Hepatocyte (in vitro differentiated cells): ENCODE data around the gene SLPI. TPM values are rescaled to one million over a fixed set of nuclear protein-coding genes. Genes with fewer than 3 reads are reported as not detected.

Experiments used
- DNase-seq: peaks from one replicate; pipeline ENCODE4 v3.0.0-alpha.2; 2016; ENCODE audit warnings: low spot score
- H2AFZ ChIP-seq: fragments of 200-600 bp; sonication (generic); 2 replicates; pipeline ENCODE4 v1.6.0; 2016; ENCODE audit warnings: antibody characterized with exemption, mild to moderate bottlenecking
- H3K27ac ChIP-seq: fragments of 200-600 bp; sonication (generic); 2 replicates; pipeline ENCODE4 v1.5.1; 2016; ENCODE audit warnings: mild to moderate bottlenecking
- H3K27me3 ChIP-seq: fragments of 200-600 bp; sonication (generic); 2 replicates; pipeline ENCODE4 v1.6.1; 2016
- H3K36me3 ChIP-seq: fragments of 200-600 bp; sonication (generic); replicated peaks from 2 replicates; pipeline ENCODE4 v1.5.1; 2016; ENCODE audit warnings: low read depth; ENCODE audit not compliant: insufficient read depth
- H3K4me1 ChIP-seq: fragments of 200-600 bp; sonication (generic); 2 replicates; pipeline ENCODE4 v1.5.1; 2016; ENCODE audit warnings: mild to moderate bottlenecking, moderate library complexity; ENCODE audit not compliant: insufficient read depth
- H3K4me2 ChIP-seq: fragments of 200-600 bp; sonication (generic); 2 replicates; pipeline ENCODE4 v1.6.0; 2016
- H3K4me3 ChIP-seq: fragments of 200-600 bp; sonication (generic); 2 replicates; pipeline ENCODE4 v1.5.1; 2016; ENCODE audit warnings: mild to moderate bottlenecking
- H3K79me2 ChIP-seq: fragments of 200-600 bp; sonication (generic); 2 replicates; pipeline ENCODE4 v1.6.0; 2017; ENCODE audit warnings: mild to moderate bottlenecking
- H3K9me2 ChIP-seq: fragments of 200-600 bp; sonication (generic); replicated peaks from 2 replicates; pipeline ENCODE4 v1.6.0; 2017; ENCODE audit warnings: mild to moderate bottlenecking; ENCODE audit not compliant: insufficient read depth
- H3K9me3 ChIP-seq: fragments of 200-600 bp; sonication (generic); 2 replicates; pipeline ENCODE4 v1.5.1; 2016; ENCODE audit warnings: low read depth, mild to moderate bottlenecking
- H4K20me1 ChIP-seq: fragments of 200-600 bp; sonication (generic); 2 replicates; pipeline ENCODE4 v1.6.0; 2016; ENCODE audit warnings: mild to moderate bottlenecking; ENCODE audit not compliant: insufficient read depth, poor library complexity, severe bottlenecking
- CTCF ChIP-seq: fragments of 200-600 bp; sonication (generic); IDR thresholded peaks from 2 replicates; pipeline ENCODE4 v1.5.1; 2016; ENCODE audit warnings: antibody characterized with exemption, mild to moderate bottlenecking; ENCODE audit not compliant: poor library complexity
- EZH2 ChIP-seq: fragments of 200-600 bp; sonication (generic); IDR thresholded peaks from 2 replicates; pipeline ENCODE4 v1.6.1; 2016; ENCODE audit warnings: antibody characterized with exemption, mild to moderate bottlenecking, borderline replicate concordance
- EZH2phosphoT487 ChIP-seq: fragments of 200-600 bp; sonication (generic); IDR thresholded peaks from one replicate; pipeline ENCODE4 v1.6.1; 2018; ENCODE audit warnings: antibody characterized with exemption, mild to moderate bottlenecking, low read depth, moderate library complexity; ENCODE audit not compliant: unreplicated experiment, severe bottlenecking
- WGBS: methylation state at CpG from one replicate; pipeline ENCODE4 v1.1.6; 2016; ENCODE audit warnings: low lambda C conversion rate; ENCODE audit errors: missing lambda C conversion rate; 5-methylcytosine and 5-hydroxymethylcytosine counted together
- polyA plus RNA-seq: library from polyadenylated mRNA; unstranded; fragments of >200 nt; fragmentation: Nextera tagmentation; extraction: Ambion mirVana; gene quantifications from 2 replicates; pipeline ENCODE4 v1.2.1, GENCODE V29; 2016
- total RNA-seq: library from RNA; depleted of rRNA; stranded (reverse); fragments of >200 nt; gene quantifications from 2 replicates; pipeline ENCODE4 v1.2.3, GENCODE V29; 2014

Gene SLPI
- total and polyA plus RNA-seq, 2 experiments from 2014 or later, result 1,330 to 10,154 TPM

GRCh38 chr20:45294659-45295058 lies 40.3 kb upstream of the SLPI start:
- H3K36me3 ChIP-seq, result no peaks in the 10 kb centered on the region
- no peaks in the 10 kb centered on the region for H3K4me1 ChIP-seq
- H3K27me3 ChIP-seq, result peaks cover 14% of the 10 kb centered on the region
- H4K20me1 ChIP-seq, result no peaks in the 10 kb centered on the region
- no peak overlapping the region for H3K4me2 ChIP-seq
- H2AFZ ChIP-seq, result no peak overlapping the region
- no peaks in the 10 kb centered on the region for H3K9me3 ChIP-seq
- H3K9me2 ChIP-seq, result no peaks in the 10 kb centered on the region
- no peak overlapping the region for H3K4me3 ChIP-seq
- WGBS, result 92% methylated on average over 1 of the region's 1 CpG
- H3K79me2 ChIP-seq, result no peaks in the 10 kb centered on the region
- TF ChIP-seq EZH2, result no peak
- TF ChIP-seq EZH2phosphoT487, result no peak
- TF ChIP-seq CTCF, result no peak
- H3K27ac ChIP-seq, result no peak overlapping the region
- DNase-seq, result no peak

GRCh38 chr20:45294003-45294368 lies 39.6 kb upstream of the SLPI start:
- H2AFZ ChIP-seq, result peak overlapping the region; percentile 92
- DNase-seq, result no peak
- H3K4me3 ChIP-seq, result no peak overlapping the region
- peaks cover 14% of the 10 kb centered on the region for H3K27me3 ChIP-seq
- TF ChIP-seq CTCF, result no peak
- no peaks in the 10 kb centered on the region for H4K20me1 ChIP-seq
- no peaks in the 10 kb centered on the region for H3K9me3 ChIP-seq
- 65% methylated on average over 5 of the region's 5 CpGs for WGBS
- H3K27ac ChIP-seq, result no peak overlapping the region
- H3K36me3 ChIP-seq, result no peaks in the 10 kb centered on the region
- no peaks in the 10 kb centered on the region for H3K9me2 ChIP-seq
- H3K4me1 ChIP-seq, result no peaks in the 10 kb centered on the region
- H3K79me2 ChIP-seq, result no peaks in the 10 kb centered on the region
- peak overlapping the region; percentile 96 for H3K4me2 ChIP-seq

- Histone ChIP-seq H3K4me2 (peak overlapping the region; percentile 96), H3K27ac (no peak overlapping the region), H2AFZ (peak overlapping the region; percentile 92), H3K36me3 (no peaks in the 10 kb centered on the region), H3K4me3 (peak overlapping the region; percentile 78), H3K4me1 (no peaks in the 10 kb centered on the region), H3K9me3 (no peaks in the 10 kb centered on the region), H3K27me3 (peaks cover 14% of the 10 kb centered on the region), H3K9me2 (no peaks in the 10 kb centered on the region), H4K20me1 (no peaks in the 10 kb centered on the region), H3K79me2 (no peaks in the 10 kb centered on the region)
- WGBS, result 5% methylated on average over 68 of the region's 79 CpGs
- DNase-seq, result peak; percentile 87
- peak; percentile 85 for TF ChIP-seq CTCF
- TF ChIP-seq EZH2phosphoT487, result no peak
Measured at GRCh38 chr20:45293041-45294002, 39.0 kb upstream of the SLPI start.
